ENCODE results near the gene SUGCT. TPM values are rescaled to one million over a fixed set of nuclear protein-coding genes. Genes with fewer than 3 reads are reported as not detected.

The SUGCT gene
- total RNA-seq, 1 donor from 2014 or later, result 4.4 TPM

DNA sequence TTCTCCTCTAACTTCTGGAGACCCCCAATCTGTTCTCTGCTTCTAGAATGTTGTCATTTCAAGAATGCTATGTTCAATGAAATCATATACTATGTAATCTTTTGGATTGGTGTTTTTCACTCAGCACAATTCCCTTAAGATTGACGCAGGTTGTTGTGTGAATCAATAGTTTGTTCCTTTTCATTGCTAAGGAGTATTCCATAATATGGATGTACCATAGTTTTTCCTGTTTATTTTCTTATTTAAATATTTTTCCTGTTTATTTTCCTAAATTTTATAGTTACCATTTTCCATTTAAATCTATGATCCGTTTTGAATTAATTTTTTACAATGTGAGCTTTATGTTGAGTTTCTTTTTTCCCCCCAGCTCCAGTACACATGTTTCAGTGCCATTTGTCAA lies 604.5 kb downstream of the SUGCT start:
- no peak overlapping the region for H3K4me3 ChIP-seq (ENCODE audit: low read depth, low read length)
- TF ChIP-seq, protein P1, sequence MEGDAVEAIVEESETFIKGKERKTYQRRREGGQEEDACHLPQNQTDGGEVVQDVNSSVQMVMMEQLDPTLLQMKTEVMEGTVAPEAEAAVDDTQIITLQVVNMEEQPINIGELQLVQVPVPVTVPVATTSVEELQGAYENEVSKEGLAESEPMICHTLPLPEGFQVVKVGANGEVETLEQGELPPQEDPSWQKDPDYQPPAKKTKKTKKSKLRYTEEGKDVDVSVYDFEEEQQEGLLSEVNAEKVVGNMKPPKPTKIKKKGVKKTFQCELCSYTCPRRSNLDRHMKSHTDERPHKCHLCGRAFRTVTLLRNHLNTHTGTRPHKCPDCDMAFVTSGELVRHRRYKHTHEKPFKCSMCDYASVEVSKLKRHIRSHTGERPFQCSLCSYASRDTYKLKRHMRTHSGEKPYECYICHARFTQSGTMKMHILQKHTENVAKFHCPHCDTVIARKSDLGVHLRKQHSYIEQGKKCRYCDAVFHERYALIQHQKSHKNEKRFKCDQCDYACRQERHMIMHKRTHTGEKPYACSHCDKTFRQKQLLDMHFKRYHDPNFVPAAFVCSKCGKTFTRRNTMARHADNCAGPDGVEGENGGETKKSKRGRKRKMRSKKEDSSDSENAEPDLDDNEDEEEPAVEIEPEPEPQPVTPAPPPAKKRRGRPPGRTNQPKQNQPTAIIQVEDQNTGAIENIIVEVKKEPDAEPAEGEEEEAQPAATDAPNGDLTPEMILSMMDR (conservative IDR thresholded peaks at IDR 0.05; ENCODE audit: low read depth, low read length), result no peak
- no peak for DNase-seq (ENCODE audit: low read depth)

DNA sequence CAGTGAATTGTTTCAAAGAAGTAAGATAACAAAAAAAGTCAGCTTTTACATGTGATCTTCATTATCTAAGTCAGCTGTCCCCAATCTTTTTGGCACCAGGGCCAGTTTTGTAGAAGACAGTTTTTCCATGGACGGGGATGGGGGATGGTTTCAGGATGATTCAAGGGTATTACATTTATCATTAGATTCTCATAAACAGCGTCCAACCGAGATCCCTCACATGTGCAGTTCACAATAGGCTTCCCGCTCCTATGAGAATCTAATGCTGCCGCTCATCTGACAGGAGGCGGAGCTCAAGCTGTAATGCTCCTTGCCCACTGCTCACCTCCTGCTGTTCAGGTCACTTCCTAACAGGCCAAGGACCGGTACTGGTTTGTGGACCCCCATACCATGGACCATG lies 607.5 kb downstream of the SUGCT start:
- no peak overlapping the region for H3K4me3 ChIP-seq (ENCODE audit: low read depth, low read length)
- no peak for DNase-seq (ENCODE audit: low read depth)
- TF ChIP-seq, protein P1 (conservative IDR thresholded peaks at IDR 0.05; ENCODE audit: low read depth, low read length), result no peak

DNA sequence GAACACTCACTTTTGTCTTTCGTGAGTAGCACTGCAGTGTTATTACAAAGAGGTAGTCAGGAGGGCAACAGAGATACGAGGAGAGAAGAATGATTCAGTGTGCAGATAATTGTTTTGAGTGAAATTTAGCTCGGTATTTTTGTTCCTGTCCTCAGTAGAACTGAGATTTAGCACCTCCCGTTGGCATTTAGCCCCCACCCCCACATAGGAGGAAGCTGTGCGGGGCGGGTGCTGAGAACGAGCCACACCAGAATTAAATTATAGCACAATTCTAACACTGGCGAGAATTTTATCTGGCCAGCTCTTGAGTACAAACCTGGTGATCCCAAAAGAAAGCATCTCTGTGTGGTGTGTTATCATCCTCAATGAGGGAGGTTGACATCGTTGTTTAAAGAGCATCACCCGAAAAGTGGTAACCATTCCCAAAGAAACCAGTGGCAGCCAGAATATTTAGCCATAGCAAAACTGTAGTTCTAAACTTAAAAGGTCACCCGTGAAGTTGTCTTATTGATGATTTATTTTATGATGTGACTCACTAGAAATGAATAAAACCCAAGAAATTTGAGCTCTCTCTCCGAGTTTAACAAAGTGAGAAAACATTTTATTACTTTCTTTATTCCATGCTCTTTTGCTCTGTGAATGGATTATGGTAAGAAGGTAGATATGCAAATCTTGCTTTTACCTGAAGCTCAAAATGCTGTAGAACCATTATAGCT lies 612.2 kb downstream of the SUGCT start:
- DNase-seq (ENCODE audit: low read depth), result no peak
- no peak overlapping the region for H3K4me3 ChIP-seq (ENCODE audit: low read depth, low read length)
- TF ChIP-seq, protein P1 (conservative IDR thresholded peaks at IDR 0.05; ENCODE audit: low read depth, low read length), result no peak

DNA sequence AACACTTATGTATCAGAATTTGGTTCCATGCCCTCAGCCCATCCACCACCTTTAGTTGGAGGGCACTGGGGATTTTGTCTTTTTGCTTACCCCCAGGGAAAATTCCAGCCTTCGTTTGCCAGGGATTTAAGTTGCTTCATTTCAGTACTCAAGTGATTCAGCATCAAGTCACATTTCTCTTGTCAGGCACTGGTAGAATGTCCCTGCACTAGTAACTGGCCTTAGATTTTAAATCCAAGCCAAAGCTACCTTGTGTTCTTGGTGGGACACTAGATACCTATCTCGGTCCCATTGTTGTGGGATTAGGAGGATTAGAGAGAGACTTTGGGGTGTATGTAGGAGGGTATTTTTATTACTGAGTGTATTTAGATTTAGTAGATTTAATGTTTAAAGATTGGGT lies 613.1 kb downstream of the SUGCT start:
- no peak for DNase-seq (ENCODE audit: low read depth)
- no peak overlapping the region for H3K4me3 ChIP-seq (ENCODE audit: low read depth, low read length)
- TF ChIP-seq, protein P1 (conservative IDR thresholded peaks at IDR 0.05; ENCODE audit: low read depth, low read length), result no peak

DNA sequence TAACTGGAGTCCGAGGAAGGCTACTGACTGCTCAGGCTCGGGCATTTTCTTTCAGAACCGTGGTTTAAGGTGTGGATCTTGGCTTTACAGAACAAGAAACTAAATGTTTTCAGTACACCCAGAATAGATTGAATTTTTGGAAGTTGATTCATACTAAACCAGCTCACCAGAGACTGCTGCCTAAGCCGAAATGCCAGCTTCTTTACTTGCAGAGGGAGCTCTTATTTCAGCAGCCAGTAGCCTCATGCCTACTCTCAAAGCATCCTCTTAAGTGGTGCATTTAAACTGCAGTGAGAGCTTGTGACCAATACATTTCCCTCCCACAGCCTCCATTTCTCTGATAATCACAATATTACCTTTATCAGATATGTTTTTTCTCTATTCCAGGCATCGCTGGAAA lies 615.1 kb downstream of the SUGCT start:
- TF ChIP-seq, protein P1 (conservative IDR thresholded peaks at IDR 0.05; ENCODE audit: low read depth, low read length), result no peak
- H3K4me3 ChIP-seq (ENCODE audit: low read depth, low read length), result no peak overlapping the region
- DNase-seq (ENCODE audit: low read depth), result no peak

DNA sequence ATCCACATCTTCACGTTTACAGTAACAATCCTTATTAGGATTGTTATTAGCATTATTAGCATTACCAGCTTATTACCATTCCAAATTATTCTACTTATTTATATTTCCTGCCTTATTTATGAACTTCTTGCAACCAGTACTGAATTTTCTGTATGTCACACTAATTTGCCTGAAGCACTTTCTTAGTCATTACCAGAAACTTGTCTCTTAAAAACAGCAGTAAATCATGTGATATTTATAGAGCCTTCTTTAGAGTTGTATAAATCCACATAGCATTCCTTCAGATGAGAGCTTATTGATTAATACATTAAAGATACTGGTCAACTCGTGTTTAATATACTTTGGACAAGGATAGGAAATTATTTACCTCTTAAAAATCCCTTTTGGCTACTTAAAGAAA lies 618.6 kb downstream of the SUGCT start:
- TF ChIP-seq, protein P1 (conservative IDR thresholded peaks at IDR 0.05; ENCODE audit: low read depth, low read length), result no peak
- no peak overlapping the region for H3K4me3 ChIP-seq (ENCODE audit: low read depth, low read length)
- DNase-seq (ENCODE audit: low read depth), result no peak

DNA sequence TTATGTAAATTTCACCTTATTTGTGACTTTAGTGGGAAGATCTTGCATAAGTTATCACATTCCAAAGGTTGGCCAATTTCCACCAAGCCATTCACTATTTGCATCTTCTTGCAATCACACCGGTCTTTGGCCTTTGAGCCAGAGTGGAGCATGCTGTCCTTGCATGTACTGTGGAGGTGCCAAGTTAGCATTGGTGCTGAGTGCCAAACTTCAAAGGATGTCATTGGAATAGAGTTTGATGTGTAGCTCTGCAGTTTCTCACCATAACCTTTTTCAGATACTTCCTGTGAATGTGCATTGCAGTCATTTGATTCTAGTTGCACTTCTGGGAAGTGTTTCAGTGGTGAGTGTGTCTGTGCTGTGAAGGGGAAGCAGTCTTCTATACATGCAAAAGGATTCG lies 620.6 kb downstream of the SUGCT start:
- TF ChIP-seq, protein P1 (conservative IDR thresholded peaks at IDR 0.05; ENCODE audit: low read depth, low read length), result no peak
- H3K4me3 ChIP-seq (ENCODE audit: low read depth, low read length), result no peak overlapping the region
- no peak for DNase-seq (ENCODE audit: low read depth)
